GM20000 (cell line): ENCODE data around the gene VAX1.

Source experiments
- DNase-seq: peaks from one replicate; pipeline ENCODE4 v3.0.0; 2012; ENCODE audit warnings: low spot score
- CTCF ChIP-seq: IDR thresholded peaks from 2 replicates; pipeline ENCODE4 v1.5.1; 2012; ENCODE audit warnings: mild to moderate bottlenecking, control low read depth; ENCODE audit errors: extremely low read depth, missing control alignments

Gene VAX1

GRCh38 chr10:117162093-117163060, 24.3 kb upstream of the VAX1 start:
- no peak for TF ChIP-seq CTCF
- DNase-seq, result no peak

GRCh38 chr10:117161386-117162033, 23.4 kb upstream of the VAX1 start:
- no peak for DNase-seq
- TF ChIP-seq CTCF, result no peak

- TF ChIP-seq CTCF, result no peak
- no peak for DNase-seq
These were observed 22.5 kb upstream of the VAX1 start for GRCh38 chr10:117160567-117160966.

GRCh38 chr10:117159390-117159789, 21.3 kb upstream of the VAX1 start:
- DNase-seq, result no peak
- TF ChIP-seq CTCF, result no peak

- no peak for DNase-seq
- no peak for TF ChIP-seq CTCF
These were observed 20.2 kb upstream of the VAX1 start for GRCh38 chr10:117158297-117158696.

GRCh38 chr10:117152668-117153067, 14.6 kb upstream of the VAX1 start:
- DNase-seq, result no peak
- no peak for TF ChIP-seq CTCF

- TF ChIP-seq CTCF, result no peak
- DNase-seq, result no peak
These were observed 10.2 kb upstream of the VAX1 start for GRCh38 chr10:117148284-117148683.
